Measurements from ENCODE around the gene CACNA1F.

Gene CACNA1F

DNA sequence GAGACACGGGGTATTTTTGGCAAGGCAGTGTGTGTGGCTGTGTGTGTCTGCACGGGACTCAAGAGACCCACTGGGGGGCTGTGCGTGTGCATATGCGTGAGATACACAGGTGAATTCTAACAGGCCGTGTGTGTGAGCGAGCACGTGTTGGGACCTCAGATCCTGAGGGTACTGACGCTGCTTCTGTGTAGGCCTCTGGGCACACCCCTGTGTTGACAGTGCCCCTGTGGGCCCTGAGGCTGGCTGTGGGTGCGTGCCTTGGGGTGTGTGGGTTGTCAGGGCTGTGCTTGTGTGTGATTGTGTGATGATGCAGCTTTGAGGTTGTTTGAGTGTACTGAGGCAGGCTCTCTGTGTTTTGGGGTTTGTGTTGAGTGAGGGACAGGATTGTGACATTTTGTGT is 17.4 kb upstream of the CACNA1F start:
- in situ Hi-C loops (cut with MboI; ENCODE audit: low pct_unique_long_range_greater_than_20kb, low sequenced_read_pairs, unreplicated experiment) = no loop called here

DNA sequence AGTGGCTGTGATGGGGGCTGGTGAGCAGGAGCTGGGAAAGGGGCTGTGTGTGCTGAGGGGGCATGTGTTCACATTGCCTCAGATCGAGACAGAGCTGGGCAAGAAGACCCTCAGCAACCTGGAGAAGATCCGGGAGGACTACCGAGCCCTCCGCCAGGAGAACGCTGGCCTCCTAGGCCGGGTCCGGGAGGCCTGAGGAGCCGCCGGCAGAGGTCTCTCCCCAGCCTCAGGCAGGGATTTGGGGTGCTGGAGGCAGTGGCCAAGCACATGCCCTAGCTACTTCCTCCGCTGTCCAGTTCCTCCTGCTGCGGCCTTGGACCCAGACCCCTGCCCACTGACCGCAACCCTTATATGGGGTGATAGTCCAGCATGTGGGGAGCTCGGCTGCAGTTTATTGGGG is 16.9 kb upstream of the CACNA1F start:
- no peak for DNase-seq (ENCODE audit: low spot score)
- TF ChIP-seq CTCF (IDR thresholded peaks at IDR 0.05; ENCODE audit: extremely low read depth, insufficient read depth, missing control alignments) = no peak

More for the DNA sequence above, 17.4 kb upstream of the CACNA1F start:
- TF ChIP-seq CTCF (IDR thresholded peaks at IDR 0.05; ENCODE audit: extremely low read depth, insufficient read depth, missing control alignments) = no peak
- no peak for DNase-seq (ENCODE audit: low spot score)

GRCh38 chrX:49249616-49250015 is 16.5 kb upstream of the CACNA1F start:
- in situ Hi-C loops (cut with MboI; ENCODE audit: low pct_unique_long_range_greater_than_20kb, low sequenced_read_pairs, unreplicated experiment) = no loop called here
- DNase-seq (ENCODE audit: low spot score) = no peak
- no peak for TF ChIP-seq CTCF (IDR thresholded peaks at IDR 0.05; ENCODE audit: extremely low read depth, insufficient read depth, missing control alignments)

More for the DNA sequence above, 16.9 kb upstream of the CACNA1F start:
- in situ Hi-C loops (cut with MboI; ENCODE audit: low pct_unique_long_range_greater_than_20kb, low sequenced_read_pairs, unreplicated experiment) = no loop called here

DNA sequence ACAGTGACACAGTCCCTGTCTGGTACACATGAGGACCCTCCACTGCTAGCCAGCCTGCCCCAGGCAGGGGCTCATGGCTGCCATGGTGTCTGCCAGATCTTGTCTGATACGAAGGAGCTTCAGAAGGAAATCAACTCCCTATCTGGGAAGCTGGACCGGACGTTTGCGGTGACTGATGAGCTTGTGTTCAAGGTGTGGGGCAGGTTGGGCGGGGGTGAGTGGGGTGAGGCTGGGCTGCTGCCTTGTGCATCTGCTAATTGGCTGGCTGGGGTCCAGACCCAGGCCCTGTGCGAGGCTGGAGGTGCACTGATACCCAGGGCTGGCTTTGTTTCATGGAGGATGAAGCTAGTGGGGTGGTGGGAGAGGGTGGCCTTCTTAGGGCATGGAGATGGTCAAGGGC is 15.9 kb upstream of the CACNA1F start:
- DNase-seq (ENCODE audit: low spot score) = no peak
- in situ Hi-C loops (cut with MboI; ENCODE audit: low pct_unique_long_range_greater_than_20kb, low sequenced_read_pairs, unreplicated experiment) = no loop called here
- no peak for TF ChIP-seq CTCF (IDR thresholded peaks at IDR 0.05; ENCODE audit: extremely low read depth, insufficient read depth, missing control alignments)

GRCh38 chrX:49247916-49248811 is 15.0 kb upstream of the CACNA1F start:
- in situ Hi-C loops (cut with MboI; ENCODE audit: low pct_unique_long_range_greater_than_20kb, low sequenced_read_pairs, unreplicated experiment) = no loop called here
- DNase-seq (ENCODE audit: low spot score) = no peak
- no peak for TF ChIP-seq CTCF (IDR thresholded peaks at IDR 0.05; ENCODE audit: extremely low read depth, insufficient read depth, missing control alignments)

DNA sequence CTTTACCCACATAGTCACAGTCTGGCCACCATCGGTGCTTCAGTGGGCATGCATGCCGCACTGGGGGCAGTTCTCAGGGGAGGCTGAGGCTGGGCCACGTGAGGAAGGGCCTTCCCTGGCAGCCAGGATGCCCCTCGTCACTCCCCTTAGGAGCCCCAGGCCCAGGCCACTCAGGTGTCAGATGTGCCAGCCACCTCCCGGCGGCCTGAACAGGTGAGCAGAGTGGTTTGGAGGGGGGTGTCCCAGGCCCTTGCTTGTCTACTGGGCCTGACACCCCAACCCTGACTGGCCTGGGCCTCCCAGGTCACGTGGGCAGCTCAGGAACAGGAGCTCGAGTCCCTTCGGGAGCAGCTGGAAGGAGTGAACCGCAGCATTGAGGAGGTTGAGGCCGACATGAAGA is 14.2 kb upstream of the CACNA1F start:
- in situ Hi-C loops (cut with MboI; ENCODE audit: low pct_unique_long_range_greater_than_20kb, low sequenced_read_pairs, unreplicated experiment) = no loop called here
- no peak for TF ChIP-seq CTCF (IDR thresholded peaks at IDR 0.05; ENCODE audit: extremely low read depth, insufficient read depth, missing control alignments)
- no peak for DNase-seq (ENCODE audit: low spot score)
